GM21526 (cell line): Measurements from ENCODE around the gene PLK3.
"Not testable (repeated sequence)": the region's sequence is repeated elsewhere in the genome, so short reads cannot be mapped to it uniquely, and the experiment has no call there.

Experiments
- ATAC-seq: cut with Tn5 transposase; IDR thresholded peaks from one replicate; pipeline ENCODE4 v1.9.1; 2021; ENCODE audit warnings: moderate library complexity; ENCODE audit not compliant: unreplicated experiment, low FRiP score

Gene PLK3

DNA sequence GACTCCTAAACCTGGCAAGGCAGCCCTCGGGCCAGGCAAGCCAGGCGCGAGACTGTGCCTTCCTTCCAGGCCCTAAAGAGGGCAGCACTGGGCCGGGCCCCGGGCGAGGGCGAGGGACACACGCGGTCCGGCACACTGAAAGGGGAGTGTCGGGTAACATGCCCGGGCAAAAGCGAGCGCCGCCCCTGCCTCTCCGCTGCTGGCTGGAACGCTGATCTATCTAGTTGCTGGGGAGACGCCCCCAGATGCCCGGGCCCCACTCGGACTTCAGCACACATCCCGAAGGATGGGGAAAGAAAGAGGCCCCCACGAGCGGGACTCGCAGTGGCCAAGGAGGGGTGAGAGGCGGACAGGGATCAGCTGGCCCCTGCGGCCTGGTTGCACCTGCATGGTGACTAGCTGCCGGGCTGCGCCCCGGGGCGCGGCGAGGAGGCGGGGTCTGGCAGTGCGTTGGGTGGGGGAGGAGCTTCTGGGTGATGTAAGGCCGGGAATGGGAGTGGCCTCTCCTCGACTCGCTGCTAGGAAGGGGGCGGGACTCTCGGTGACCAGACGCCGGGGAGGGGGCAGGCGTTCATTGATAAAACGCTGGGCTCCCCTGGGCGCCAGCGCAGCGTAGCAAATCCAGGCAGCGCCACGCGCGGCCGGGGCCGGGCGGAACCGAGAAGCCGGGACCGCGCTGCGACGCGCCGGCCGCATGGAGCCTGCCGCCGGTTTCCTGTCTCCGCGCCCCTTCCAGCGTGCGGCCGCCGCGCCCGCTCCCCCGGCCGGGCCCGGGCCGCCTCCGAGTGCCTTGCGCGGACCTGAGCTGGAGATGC is at the start of gene PLK3:
Gene PLK3, plus strand, starts transcription at position 608 of the 815 bp plus-strand sequence. Its CDS starts 87 bp downstream, at position 695.
- ATAC-seq = peak; percentile 71

DNA sequence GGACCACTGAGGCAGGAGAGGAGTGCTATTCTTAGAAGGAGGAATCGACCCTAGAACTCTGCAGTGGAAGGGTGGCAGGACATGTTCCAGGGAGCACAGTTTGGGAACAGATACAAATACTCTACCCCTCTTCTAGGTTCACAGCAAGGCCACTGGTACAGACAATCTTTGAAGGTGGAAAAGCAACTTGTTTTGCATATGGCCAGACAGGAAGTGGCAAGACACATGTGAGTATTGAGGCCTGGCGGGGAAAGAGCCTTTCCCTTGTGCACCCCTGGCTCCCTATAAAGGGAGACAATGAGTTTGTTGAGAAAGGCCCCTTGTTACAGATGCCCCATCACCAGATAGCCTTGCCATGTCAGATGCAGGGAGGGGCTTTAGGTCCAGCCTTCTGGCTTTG is 42.8 kb upstream of the PLK3 start:
- no peak for ATAC-seq

DNA sequence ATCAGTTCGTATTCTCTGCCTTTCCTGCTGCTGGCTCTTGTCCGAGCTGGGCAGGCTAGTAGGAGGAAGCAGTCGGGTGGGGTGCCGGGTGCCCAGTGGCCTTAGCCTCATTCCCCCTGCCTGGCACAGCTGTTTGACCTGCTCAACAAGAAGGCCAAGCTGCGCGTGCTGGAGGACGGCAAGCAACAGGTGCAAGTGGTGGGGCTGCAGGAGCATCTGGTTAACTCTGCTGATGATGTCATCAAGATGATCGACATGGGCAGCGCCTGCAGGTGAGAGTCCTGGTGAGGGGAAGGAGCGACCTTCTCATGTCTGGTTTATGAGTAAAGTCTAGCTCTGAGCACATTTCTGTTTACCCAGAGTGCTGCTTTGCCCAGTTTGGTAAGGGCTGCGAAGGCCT is 41.1 kb upstream of the PLK3 start:
- ATAC-seq = no peak

DNA sequence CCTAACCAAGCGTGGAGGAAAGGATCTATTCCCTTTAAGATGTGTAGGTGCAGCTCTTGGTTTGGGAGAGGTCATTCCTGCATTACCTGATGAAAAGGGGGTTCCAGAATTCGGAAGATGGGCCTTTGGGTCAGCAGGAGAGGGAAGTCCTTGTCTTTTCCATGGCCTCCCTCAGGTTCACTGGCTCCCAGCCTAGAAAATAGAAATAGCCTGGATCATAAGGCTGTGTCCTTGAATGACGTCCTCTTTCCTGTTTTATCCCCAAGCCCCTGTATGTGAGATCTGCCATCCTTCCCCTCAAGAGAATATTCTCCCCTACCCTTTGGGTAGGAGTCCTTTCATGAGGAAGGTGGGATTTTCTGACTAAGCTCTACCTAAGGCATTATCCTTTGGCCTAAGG is 39.3 kb upstream of the PLK3 start:
- no peak for ATAC-seq

- ATAC-seq = not testable (repeated sequence)
Observed at GRCh38 chr1:44766421-44766820, 33.8 kb upstream of the PLK3 start.

- ATAC-seq = peak; percentile 68
Observed at GRCh38 chr1:44775078-44775929, 24.9 kb upstream of the PLK3 start, which contains the start of gene RPS8. Gene RPS8 (plus strand): TSS chr1:44775540. CDS start chr1:44775597, 57 bp downstream.

DNA sequence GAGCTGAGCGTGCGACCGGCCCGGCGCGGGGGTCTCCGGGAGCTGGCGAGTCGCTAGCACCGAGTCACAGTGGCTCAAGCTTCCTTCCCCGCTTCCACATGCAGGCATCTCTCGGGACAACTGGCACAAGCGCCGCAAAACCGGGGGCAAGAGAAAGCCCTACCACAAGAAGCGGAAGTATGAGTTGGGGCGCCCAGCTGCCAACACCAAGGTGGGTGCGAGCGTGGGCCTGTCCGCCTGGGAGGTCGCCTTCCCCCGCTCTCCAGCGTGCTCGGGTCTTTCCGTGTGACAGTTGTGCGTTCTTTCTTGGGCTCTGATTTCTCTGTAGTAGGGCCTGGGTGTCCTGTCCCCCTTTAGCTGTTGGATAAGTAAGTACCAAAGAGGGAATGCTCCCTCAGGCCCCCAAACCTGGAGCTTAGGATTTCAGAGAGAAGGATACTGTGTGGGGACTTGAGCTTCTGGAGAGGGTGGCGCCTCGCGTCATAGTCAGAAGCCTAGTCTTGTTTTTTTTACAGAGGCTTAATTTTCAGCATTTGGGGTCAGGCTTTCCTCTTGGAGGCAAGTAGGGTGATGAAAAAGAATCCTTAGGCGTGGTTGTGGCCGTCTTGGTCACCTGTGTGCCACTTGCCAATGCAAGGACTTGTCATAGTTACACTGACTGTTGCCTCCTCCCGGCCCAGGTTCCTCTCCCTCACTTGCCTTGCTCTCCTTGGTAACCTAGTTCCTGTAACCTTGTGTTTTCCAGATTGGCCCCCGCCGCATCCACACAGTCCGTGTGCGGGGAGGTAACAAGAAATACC is 24.0 kb upstream of the PLK3 start:
- ATAC-seq = peak; percentile 18

DNA sequence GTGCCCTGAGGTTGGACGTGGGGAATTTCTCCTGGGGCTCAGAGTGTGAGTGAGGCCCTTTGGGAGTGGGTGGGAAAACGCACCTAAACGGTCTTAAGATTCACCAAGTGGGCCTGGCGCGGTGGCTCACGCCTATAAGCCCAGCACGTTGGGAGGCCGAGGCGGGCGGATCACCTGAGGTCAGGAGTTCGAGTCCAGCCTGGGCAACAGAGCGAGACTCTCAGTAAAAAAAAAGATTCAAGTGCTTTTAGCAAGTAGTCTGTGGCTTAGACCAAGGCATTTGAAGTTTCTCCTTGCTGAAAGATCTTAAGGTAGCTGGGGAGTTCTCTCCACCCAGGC is 23.5 kb upstream of the PLK3 start:
- no peak for ATAC-seq

DNA sequence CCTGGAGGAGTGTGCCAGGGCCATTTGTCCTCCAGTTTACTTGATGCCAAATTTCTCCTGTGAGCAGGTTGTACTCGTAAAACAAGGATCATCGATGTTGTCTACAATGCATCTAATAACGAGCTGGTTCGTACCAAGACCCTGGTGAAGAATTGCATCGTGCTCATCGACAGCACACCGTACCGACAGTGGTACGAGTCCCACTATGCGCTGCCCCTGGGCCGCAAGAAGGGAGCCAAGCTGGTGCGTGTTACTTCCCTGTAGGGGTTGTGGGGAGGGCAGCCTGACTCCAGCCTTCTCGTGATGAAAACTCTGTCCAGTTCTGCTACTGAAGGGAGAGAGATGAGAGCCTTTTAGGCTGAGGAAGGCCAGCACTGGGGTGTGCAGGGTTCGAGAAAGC is 22.6 kb upstream of the PLK3 start:
- ATAC-seq = no peak

- no peak for ATAC-seq
Observed at GRCh38 chr1:44777969-44778635, 22.1 kb upstream of the PLK3 start.

- ATAC-seq = no peak
Observed at GRCh38 chr1:44778705-44779576, 21.2 kb upstream of the PLK3 start.

GRCh38 chr1:44780583-44781121 is 19.5 kb upstream of the PLK3 start:
- no peak for ATAC-seq

DNA sequence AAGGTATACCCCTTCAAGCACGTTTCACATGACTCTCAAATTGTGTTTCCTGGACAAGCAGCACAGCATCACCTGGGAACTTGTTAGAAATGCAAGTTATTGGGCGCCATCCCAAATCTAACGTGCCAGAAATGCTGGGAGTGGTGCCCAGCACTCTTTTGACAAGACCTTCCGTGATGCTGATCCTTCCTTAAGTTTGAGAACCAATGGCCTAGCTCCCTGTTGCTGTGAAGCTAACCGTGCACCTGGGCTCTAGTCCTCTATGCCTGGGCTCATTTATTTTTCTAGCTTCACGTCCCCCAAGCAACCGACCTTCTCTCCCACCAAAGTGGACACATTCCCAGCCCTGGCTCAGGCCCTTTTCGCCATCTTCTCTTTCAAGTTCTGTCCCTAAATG is 16.5 kb upstream of the PLK3 start:
- ATAC-seq = no peak

GRCh38 chr1:44784094-44785028 is 15.8 kb upstream of the PLK3 start:
- ATAC-seq = no peak

DNA sequence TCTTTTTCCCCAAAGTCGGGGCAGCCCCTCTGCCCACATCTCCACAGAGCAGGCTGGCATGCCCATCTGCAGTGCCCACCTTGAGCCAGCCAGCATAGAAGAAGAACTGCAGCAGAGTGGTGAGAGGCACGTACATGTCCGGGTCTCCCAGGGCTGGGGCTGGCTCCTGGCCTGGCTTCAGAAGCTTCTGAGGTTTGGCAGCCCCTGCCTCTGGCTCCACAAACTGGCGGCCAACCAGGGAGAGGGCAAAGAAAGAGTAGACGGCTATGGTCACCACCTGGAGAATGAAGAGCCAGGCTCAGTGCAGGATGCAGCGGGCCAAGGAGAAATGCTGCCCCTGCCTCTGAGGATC is 15.2 kb upstream of the PLK3 start:
- no peak for ATAC-seq

DNA sequence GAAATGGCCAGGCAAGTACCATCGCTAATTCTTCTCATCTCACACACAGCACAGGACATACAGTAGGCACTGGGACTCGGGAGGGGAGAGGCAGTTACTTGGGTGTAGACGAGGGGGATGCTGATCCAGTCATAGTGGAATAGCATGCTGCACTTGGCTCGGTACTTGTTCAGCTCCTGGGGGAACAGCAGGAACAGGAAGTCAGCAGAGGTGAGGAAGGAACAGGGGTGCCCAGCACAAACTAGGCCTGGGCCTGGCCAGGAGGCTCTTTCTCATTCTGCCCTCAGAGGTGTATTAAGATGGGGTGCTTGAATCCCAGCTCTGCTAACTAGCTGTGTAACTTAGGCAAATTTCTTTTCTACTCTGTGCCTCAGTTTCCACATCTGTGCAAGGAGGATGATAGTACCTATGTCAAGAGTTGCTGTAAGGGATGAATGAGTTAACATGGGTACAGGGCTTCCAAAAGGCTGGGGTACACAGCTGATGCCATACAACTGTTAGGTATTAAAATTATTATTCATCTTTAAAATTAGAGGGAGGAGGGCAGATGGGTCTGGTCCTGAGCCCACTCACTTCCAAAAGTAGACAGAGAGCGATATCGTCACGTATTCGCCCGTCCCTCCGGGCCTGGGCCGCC is 14.6 kb upstream of the PLK3 start:
- ATAC-seq = no peak

- ATAC-seq = no peak
Observed at GRCh38 chr1:44786138-44786840, 13.9 kb upstream of the PLK3 start.
